HG02973 (cell line): ENCODE measurements around the gene DGKK.

Experiments
- ATAC-seq: cut with Tn5 transposase; IDR thresholded peaks from one replicate; pipeline ENCODE4 v1.9.1; 2021; ENCODE audit warnings: moderate library complexity; ENCODE audit not compliant: unreplicated experiment

The DGKK gene, protein sequence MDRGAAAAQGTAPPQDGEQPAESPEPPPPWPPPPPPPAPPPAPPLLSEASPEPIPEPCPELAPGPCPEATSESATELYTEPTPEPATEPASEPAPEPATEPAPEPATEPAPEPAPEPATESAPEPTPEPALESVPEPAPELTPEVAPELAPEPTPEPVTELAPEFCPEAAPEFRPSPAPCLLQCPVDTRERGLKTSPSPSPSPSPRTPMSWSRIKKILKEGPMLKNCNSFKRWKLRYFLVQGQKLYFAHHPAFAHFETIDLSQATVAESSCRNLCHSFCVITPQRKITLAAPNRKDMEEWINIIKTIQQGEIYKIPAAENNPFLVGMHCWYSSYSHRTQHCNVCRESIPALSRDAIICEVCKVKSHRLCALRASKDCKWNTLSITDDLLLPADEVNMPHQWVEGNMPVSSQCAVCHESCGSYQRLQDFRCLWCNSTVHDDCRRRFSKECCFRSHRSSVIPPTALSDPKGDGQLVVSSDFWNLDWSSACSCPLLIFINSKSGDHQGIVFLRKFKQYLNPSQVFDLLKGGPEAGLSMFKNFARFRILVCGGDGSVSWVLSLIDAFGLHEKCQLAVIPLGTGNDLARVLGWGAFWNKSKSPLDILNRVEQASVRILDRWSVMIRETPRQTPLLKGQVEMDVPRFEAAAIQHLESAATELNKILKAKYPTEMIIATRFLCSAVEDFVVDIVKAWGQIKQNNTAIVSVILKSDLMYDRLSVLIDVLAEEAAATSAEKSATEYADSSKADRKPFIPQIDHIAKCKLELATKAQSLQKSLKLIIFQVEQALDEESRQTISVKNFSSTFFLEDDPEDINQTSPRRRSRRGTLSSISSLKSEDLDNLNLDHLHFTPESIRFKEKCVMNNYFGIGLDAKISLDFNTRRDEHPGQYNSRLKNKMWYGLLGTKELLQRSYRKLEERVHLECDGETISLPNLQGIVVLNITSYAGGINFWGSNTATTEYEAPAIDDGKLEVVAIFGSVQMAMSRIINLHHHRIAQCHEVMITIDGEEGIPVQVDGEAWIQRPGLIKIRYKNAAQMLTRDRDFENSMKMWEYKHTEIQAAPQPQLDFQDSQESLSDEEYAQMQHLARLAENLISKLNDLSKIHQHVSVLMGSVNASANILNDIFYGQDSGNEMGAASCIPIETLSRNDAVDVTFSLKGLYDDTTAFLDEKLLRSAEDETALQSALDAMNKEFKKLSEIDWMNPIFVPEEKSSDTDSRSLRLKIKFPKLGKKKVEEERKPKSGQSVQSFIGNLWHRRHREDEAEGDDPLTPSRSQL

DNA sequence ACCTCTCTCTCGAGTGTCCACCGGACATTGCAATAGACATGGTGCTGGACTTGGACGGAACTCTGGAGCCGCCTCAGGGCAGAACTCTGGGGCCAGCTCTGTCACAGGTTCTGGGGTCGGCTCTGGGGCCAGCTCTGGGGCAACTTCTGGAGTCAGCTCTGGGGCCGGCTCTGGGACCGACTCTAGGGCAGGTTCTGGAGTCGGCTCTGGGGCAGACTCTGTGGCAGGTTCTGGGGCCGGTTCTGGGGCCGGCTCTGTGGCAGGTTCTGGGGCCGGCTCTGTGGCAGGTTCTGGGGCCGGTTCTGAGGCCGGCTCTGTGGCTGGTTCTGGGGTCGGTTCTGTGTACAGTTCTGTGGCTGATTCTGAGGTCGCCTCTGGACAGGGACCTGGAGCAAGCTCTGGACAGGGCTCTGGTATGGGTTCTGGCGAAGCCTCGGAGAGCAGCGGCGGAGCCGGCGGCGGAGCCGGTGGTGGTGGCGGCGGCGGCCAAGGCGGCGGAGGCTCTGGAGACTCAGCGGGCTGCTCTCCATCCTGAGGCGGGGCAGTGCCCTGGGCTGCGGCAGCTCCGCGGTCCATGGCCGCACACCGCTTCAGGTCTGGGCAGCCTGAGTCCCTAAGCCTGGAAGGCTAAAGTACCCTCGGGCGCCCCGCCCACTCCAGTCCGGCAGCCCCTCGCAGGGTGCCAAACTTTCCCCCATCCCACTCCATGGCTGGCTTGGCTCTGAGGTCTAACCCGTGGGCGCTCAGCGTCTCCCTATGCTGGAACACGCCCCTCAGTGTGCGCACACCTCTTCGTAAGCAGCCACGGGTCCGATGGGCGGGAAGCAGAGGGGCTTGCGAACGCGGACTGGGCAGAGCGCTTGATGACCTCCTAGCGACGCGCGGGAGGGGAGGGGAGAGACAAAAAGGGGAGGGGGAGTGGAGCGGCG lies at the start of gene DGKK:
Gene DGKK (minus strand): TSS at position 723 of the 929 bp plus-strand sequence. CDS start 147 bp downstream, at position 576.
- ATAC-seq: no peak

- ATAC-seq: no peak
Observed at GRCh38 chrX:50514811-50515210, 44.2 kb upstream of the DGKK start.

GRCh38 chrX:50497114-50497513 lies 26.5 kb upstream of the DGKK start:
- no peak for ATAC-seq

DNA sequence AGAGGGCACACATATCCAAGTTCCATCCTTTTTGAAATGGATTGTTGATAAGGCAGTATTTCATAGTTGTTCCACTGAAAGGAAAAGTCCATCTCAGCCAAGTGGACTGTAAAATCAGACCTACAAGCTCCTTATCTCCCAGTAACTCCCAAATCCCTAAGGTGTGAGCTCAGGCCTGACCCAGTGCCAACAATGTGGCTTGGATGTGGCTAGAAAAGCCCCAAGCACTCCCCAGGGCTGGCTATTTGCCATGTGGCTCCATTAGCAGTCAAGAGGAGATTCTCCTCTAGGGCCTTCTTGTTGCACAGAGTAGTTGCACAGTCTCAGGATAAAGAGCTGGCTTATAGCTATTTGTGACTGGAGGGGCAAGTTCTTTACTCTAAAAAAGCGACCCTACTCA lies 25.0 kb upstream of the DGKK start:
- no peak for ATAC-seq

DNA sequence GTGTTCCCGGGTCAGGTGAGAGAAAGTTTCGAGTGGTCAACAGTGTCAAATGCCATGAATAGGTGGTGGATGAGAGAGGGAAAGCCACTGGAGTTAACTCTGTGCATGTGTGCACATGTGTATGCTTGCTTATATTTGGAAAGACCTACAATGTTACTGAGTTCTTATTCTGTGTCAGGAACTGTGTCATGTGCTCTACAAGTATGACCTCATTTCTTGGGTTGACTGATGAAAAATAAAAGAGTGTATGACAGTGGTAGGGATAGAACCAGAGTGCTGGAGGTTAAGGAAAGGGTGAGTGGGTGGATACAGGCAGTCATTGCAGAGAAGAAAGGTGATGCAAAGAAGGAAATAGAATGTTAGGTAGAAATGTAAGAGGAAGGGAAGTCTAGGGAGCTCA lies 22.1 kb upstream of the DGKK start:
- no peak for ATAC-seq

GRCh38 chrX:50484662-50485061 lies 14.0 kb upstream of the DGKK start:
- ATAC-seq: no peak

GRCh38 chrX:50483283-50483682 lies 12.7 kb upstream of the DGKK start:
- ATAC-seq: no peak

- ATAC-seq: no peak
Observed at GRCh38 chrX:50475208-50475607, 4.6 kb upstream of the DGKK start.

DNA sequence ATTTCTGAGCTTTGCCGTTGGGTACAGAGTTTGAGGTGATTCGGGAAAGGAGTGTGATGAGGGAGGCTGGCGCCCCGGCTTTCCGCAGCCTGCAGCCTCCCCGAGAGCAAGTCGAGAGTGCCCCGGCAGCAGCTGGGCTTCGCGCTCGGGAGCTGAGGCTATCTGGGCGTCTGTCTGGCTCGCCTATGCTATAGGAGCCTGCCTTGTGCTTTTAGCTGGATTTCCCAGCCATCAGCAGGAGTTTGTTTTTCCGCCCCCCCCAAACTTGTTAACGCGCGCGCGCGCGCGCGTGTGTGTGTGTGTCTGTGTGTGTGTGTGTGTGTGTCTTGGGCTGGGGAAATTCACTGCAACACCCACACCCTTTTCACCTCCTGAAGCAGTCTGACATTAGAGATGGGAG lies 765 bp upstream of the DGKK start:
- ATAC-seq: no peak

- ATAC-seq: no peak
Observed at GRCh38 chrX:50469206-50469605, 1.4 kb downstream of the DGKK start.

DNA sequence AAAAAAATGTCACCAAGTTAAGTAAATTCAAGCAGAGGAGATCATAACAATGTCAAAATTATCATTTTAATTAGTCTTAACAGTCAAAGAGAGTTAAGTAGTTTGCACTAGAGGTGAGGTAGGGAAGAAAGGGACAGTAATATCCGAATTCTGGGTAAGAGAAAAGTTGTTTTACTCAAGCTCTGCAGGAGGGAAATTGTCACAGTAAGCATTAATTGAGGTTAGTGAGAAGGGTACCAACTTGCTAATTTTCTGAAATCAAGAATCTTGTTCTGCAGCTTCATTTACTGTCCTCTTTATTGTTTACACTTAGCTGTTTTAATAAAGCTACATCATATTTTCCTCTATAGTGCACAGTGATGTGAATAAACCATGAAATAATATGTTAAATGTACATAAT lies 11.0 kb downstream of the DGKK start:
- no peak for ATAC-seq

- no peak for ATAC-seq
Observed at GRCh38 chrX:50458483-50458882, 12.1 kb downstream of the DGKK start.

DNA sequence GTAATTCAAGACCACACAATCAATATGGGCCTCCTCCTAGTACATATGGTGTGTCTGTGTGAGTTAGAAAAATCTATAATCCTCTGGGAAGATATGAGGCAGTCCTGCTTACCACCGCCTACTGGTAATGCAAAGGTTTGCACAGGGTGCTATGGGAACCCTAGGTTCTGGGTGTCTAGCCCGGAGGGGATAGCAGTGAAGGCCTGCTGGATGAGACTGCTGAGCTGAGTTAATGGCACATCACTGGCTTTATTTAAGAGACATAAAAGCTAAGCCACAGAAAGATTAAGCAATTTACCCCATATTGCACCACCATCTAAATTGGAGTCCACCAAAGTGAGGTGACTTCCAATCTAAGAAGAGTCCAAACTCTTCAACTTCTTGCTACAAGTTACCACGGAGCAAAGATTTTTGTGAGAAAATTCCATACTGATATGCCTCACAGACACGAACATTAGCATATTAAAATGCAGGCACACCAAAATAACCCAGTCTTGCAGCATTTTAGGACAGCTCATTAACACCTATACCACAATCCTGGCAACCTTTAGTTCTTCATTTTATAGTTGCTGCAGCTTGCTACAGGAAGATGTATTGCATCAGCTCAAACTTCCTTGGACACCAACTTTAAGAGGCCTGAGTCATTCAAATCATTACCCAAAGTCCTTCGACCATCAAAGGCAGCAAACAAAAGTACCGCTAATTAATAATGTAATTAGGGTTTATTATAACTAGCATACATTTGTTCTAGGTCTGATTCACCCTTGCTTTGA lies 13.7 kb downstream of the DGKK start:
- no peak for ATAC-seq

DNA sequence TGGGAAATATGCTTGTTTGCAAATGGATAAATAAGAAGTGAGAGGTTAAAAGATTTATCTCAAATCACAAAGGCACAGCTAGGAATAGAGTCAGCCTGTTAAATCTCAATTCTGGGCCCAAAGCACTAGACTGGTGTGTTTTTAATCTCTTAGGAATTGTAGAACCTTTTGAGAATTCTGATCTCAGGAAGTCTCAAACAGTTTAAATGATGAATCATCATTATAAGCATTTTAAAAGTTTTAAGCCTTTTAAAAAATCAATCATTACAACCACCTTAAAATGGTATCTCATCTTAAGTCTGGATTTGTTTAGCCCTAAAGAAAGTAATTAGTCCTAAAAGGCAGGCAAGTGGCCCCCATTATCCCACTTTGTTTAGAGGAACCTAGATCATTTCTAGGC lies 17.8 kb downstream of the DGKK start:
- ATAC-seq: no peak

DNA sequence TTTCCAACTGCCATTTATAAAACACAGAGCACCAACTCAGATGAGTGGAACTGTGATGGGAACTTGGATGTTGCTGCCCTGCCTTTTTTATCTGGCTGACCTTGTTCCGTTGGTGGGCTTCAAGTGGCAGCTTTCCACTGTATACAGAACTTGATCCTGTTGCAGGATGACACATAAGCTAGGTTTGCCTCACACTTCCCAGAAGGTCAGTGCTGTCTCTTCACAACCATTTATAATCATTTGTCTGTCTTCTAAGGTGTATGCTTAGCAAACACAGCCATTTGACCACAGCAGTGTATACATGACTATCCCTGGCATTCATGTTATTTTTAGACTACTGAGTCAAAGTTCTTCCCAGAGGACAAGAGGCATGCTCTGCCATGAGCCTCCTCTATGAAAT lies 20.3 kb downstream of the DGKK start:
- ATAC-seq: no peak

DNA sequence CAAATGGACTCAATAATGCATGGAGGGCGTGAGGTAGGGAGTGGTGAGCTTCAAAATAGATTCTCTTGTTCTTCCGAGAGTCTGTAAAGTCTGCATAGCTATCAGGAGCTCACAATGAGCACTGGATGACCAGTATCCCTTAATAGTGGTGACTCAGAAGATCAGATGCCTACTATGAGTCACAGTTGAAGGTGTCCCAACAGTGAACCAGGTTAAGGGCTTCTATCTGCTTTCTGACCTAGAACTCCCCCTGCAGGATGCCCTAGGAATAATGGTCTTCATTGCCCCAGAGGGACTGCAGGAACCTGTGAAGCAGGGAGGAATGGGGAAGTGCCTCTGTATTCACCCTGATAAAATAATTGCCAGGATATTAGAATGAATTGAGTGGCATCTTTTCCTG lies 22.1 kb downstream of the DGKK start:
- ATAC-seq: no peak

GRCh38 chrX:50447535-50447934 lies 23.1 kb downstream of the DGKK start:
- no peak for ATAC-seq

- ATAC-seq: no peak
Observed at GRCh38 chrX:50442426-50443116, 28.1 kb downstream of the DGKK start.

- no peak for ATAC-seq
Observed at GRCh38 chrX:50436797-50437196, 33.8 kb downstream of the DGKK start.
